Stimulated activated CD8-positive, alpha-beta memory T cell treated with anti-CD3 and anti-CD28 coated beads, Interleukin-7, amount 100 ng/mL, for 1 hour (primary cell): ENCODE measurements around the gene PPP1R12C.

Source experiments
- DNase-seq, 2 donors: peaks; one replicate each; pipeline ENCODE4 v3.0.0-alpha.2; 2020; ENCODE audit warnings: low read depth in 2 of 2

PPP1R12C gene

DNA sequence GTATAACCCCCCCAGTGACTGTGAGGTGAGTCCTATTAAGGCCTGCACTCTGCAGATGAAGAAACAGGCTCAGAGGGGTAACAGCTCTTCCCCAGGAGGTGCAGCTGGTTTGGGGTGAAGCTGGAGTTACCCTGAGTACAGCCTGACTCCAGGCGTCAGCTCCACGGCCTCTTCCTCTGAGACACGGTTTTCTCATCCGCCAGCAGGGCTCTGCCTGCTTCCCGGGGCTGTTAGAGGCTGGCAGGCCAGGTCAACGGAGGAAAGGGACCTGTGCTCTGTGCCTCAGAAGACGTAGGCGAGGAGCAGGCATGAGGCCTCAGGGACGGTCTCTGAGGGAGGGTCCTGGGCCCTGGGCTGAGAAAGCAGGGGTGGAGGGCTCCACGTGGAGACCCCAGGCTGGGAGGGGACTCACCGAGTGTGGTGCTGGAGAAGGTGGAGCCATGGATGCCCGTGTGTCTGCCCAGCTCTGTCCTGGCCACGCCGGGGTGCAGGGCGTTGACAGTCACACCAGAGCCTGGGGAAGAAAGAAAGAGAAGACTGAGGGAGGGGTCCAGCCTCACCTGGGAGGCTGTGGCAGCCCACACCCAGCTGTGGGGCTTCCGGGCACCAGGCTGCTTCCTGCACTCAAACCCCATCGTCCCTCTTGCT, 70.3 kb downstream of the PPP1R12C start:
- no peak for DNase-seq

DNA sequence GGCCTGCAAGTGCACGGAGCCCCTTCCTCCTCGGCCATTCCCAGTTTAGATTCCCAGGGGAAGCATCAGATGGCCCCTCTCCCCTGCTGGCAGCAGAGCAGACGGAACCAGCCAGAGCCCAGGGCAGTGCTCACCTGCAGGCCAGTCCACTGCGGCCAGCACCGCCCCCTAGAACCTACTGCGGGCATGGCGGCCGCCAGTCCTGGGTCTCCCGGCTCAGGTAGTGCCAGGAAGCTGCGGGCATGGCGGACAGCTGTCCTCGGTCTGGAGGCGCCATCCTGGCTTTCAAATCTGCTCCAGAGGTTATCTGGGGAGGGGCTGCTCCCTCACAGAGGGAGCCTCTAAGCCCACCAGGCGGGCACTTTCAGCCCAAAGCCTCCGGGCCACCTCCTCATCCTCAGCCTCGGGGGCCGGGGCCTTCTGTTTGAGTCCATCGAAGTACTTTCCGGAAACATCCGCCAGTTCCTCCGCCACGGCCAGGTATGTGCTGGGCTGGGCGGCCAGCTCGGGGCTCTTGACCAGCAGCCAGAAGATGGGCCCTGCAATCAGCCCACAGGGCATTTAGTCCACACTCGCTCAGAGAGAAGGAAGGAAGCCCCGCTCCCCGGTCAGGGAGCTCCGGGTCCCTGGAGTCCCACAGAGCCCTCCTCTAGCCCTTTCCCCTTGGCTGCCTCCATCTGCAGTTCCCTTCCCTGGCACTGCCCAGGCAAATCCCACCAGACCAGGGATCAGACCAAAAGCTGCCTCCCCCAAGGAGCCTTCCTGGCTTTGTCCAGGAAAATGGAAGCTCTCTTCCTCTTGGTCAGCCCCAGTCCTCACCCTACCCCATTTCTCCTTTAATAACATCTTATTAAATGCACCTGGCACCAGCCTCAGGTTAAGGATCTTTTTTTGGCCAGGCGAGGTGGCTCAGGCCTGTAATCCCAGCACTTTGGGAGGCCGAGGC, 72.4 kb downstream of the PPP1R12C start:
- DNase-seq = no peak

DNA sequence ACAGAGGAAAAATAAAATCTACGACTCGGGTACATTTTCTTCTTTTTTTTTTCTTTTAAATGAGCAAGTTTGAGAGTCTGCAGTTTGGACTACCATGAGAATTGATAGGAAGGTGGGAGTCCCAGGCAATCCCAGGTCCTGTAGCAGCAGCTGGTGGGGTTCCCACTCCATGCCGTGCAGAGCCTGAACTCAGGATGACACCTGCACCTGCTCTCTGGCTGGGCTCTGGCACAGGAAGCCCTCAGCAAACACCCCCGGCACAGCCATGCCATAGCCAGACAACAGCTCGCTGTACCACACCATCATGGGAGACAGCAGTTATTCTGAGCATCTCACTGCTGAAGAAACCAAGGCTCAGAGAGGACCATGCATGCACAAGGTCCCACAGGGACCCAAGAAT, 73.2 kb downstream of the PPP1R12C start:
- no peak for DNase-seq

DNA sequence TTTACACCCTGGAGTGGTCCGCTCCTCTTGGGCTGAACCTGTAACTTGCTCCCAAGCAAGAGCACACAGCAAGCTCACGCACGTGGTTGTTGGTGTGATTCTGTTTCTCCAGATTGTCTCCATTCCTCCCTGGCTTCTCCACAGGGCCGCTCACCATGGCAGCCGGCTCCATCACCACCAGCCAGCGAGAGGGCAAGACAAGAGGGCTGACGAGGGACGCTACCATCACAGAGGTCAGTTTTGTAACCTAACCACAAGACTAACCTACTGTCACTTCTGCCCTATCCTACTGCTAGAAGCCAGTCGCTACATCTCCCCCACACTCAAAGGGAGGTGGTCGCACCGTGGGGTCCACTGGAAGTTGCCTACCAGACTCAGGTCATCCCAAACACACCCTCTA, 74.7 kb downstream of the PPP1R12C start:
- DNase-seq = no peak

DNA sequence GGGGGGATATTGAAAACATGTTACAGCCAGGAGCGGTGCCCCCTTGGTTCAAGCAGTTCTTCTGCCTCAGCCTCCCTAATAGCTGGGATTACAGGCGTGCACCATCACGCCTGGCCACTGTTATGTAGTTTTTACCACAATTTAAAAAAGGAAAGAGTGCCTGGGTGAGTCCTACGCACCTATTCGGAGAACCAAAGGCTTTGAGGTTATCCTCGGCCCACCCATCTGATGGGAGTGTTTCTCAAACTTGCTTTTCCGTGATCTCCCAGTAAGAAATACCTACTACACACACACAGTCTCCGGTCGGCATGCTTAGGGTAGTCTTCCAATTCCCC, 75.1 kb downstream of the PPP1R12C start:
- no peak for DNase-seq

DNA sequence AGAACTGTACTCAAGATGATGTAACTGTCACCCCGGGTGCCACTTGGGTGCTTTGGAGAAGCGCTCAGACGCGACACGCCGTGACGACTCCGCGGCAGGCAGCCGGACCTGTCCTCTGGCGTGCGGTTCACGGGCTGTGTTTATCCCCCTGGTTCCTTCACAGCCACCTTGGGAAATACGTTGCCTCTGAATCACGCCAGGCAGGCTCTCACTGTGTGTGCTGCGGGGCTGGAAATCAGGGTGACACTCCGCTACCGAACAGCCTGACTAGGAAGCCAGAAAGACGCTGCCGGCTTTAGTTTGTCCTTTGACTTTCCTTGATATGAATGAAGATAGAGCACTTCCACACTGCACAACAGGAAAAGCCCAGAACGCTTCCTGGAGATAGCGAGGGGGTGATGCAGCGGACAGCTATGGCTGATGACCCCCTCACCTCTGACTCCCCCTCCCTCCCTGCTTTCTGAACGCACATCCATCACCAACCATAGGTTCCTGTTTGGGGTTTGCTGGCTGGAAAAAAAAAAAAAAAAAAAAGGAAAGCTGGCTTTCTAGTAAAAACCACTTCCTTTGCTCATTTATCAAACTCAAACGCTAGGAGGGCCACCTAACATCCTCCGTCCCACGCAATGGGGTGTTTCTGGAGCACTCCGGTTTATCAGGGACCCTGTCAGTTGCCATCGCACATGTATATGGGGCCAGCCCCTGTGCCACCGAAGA, 75.7 kb downstream of the PPP1R12C start:
- no peak for DNase-seq

DNA sequence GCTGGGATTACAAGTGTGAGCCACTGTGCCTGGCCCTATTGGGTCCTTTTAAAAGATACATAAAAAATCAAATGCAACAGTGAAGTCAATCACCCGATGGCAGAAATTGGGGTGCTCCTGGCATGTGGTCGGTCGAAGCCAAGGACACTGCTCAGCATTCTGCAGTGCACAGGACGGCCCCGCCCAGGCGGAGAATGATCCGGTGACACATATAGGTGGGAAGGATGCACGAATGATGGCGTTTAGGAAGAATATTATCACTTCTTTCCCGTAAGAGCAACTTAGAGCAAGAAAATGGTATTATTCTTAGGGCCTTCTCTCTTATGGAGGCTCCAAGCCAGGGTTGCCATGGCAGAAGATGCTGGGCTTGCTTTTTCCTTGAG, 76.2 kb downstream of the PPP1R12C start:
- no peak for DNase-seq
